HG03060 (cell line): Measurements from ENCODE around the gene GNB1.
"Not testable (repeated sequence)": the region's sequence is repeated elsewhere in the genome, so short reads cannot be mapped to it uniquely, and the experiment has no call there.

Source experiments
- ATAC-seq: cut with Tn5 transposase; IDR thresholded peaks from one replicate; pipeline ENCODE4 v1.9.1; 2021; ENCODE audit warnings: low read depth, moderate number of reproducible peaks; ENCODE audit not compliant: unreplicated experiment

Gene GNB1

DNA sequence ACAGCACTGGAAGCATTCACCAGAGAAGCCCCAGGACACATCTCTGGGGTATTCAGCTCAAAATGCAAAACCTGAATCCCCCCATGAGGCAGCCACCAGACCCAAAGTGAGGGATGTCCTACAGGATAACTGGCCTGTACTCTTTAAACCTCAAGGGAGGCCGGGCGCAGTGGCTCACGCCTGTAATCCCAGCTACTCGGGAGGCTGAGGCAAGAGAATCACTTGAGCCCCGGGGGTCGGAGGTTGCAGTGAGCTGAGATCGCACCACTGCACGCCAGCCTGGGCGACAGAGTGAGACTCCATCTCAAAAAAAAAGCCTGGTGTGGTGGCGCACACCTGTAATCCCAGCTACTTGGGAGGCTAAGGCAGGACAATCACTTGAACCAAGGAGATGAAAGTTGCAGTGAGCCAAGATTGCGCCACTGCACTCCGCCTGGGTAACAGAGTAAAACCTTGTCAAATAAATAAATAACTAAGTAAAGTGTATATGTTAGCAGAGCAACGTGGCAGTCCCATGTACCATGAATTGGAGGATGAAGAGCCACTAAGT lies 29.1 kb downstream of the GNB1 start:
- ATAC-seq: not testable (repeated sequence)

DNA sequence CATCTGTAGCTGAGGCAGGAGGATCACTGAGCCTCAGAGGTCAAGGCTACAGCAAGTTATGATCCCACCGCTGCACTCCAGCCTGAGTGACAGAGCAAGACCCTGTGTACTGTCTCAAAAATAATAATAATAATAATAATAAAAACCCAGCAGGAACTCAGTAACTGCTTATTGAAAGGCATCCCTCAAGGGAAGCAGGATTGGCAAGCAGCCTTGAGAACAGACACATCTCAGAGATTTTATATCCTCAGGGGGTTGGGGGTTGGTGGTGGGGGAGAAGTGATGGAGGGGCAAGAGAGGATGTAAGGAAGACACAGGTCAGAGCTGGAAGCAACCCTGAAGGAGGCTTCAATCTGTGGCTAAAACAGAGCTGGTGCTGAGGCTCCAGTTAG lies 29.6 kb downstream of the GNB1 start:
- ATAC-seq: no peak

DNA sequence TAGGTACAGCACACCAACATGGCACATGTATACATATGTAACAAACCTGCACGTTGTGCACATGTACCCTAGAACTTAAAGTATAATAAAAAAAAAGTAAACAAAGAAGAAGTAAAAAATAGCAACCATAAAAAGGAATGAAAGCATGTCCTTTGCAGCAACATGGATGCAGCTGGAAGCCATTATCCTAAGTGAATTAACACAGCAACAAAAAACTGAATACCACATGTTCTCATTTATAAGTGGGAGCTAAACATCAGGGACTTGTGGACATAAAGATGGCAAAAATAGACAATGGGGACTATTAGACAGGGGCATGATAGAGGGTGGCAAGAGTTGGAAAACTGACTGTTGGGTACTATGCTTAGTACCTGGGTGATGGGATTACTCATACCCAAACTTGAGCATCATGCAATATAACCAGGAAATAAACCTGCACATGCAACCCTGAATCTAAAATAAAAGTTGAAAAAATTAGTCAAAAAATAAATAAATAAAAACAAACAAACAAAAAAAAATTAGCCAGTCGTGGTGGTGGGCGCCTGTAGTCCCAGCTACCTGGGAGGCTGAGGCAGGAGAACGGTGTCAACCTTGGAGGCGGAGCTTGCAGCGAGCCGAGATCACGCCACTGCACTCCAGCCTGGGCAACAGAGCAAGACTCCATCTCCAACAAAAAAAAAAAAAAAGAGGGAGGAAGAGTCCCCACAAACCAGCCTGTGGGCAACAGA lies 30.8 kb downstream of the GNB1 start:
- ATAC-seq: not testable (repeated sequence)

DNA sequence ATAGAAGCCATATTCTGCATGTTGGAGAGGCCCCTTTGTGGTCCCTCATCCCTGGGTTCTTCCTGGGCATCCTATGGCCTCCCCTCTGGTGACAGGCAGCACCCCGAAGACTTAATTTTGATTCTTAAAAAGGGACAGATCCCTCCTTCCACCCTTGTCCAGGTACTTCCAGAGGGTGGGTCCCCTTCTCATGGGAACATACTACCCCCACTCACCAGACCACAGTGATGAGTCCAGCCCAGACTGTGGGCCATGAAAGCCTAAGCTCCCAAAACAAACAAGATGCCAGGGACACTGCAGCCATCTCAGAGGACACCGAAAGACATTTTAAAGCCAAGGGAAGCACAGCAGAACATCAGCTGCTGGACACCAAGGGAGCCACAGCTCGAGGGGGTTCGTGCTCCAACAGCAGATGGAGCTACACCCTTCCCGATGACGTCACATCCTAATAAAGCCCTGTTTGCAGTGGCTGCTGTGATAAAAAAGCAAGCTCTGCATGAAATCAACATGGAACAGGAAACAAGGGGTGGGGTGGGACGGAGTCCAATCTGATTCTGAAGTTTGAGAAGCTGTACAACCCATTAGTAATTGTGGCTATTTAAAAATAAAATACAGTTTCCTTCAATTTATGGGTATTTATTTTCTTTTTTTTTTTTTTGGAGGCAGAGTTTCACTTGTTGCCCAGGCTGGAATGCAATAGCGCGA lies 32.4 kb downstream of the GNB1 start:
- ATAC-seq: no peak

DNA sequence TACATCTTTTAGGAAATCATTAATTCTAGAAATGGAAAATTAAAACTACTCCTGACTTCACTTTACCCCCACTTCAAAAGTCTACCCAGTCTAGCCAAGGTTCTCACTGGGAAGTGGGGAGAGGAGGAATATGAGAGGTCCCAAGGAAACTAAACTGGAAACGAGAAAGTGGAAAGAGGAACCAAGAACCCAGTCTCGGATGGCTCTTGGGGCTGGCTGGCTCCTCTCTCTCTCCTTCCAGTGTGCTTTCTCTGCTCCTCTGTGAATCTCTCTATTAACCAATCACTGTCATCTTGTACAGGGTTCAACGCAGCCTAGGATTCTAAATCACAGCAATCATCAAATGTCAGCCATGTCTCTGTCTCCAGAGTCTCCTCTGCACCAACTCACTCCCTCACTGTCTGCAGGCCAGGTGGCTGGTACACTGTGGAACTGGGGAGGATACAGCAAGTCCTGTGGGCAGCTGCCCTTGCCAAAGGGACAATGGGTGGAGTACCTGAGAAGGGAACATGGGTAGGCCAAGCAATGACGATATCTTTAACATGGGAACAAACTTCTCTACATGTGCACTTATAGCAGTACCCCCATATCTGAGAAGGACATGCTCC lies 33.7 kb downstream of the GNB1 start:
- no peak for ATAC-seq

DNA sequence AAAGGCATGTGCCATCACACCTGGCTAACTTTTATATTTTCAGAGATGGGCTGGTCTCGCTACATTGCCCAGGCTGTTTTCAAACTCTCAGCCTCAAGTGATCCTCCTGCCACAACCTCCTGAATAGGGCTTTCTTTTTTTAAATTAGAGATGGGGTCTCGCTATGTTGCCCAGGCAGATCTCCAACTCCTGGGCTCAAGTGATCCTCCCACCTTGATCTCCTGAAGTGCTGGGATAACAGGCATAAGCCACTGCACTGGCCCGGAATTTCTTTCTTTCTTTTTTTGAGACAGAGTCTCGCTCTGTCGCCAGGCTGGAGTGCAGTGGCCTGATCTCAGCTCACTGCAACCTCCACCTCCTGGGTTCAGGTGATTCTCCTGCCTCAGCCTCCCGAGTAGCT lies 34.7 kb downstream of the GNB1 start:
- not testable (repeated sequence) for ATAC-seq

DNA sequence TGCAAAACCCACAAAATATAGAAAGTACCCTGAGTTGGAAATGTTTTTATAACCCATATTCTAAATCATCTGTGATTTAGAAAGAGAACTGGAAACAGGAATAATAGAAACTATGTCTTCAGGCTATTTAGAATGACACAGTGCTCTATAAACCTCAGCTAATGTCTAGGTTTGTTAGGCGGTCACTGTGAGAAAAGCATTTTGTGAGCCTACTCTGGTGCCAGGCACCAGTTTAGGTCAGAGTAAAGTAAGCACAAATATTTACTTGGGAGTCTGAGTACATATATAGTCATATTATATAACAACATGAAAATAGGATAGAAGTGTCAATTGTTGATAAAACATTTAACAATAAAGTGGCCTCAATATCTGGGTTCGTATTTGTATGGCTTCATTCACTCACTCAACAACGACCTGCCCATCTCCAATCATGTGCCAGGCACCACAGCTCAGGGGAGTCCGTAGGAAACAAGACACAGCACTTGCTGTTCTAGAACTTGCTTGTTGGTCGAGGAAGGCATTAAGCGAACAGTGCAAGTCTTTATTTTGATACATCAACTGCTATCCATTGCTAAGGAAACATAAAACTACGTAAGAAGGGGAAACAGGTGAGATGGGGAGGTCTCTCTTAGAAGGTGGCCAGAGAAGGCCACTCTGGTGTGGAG lies 37.2 kb downstream of the GNB1 start:
- no peak for ATAC-seq

DNA sequence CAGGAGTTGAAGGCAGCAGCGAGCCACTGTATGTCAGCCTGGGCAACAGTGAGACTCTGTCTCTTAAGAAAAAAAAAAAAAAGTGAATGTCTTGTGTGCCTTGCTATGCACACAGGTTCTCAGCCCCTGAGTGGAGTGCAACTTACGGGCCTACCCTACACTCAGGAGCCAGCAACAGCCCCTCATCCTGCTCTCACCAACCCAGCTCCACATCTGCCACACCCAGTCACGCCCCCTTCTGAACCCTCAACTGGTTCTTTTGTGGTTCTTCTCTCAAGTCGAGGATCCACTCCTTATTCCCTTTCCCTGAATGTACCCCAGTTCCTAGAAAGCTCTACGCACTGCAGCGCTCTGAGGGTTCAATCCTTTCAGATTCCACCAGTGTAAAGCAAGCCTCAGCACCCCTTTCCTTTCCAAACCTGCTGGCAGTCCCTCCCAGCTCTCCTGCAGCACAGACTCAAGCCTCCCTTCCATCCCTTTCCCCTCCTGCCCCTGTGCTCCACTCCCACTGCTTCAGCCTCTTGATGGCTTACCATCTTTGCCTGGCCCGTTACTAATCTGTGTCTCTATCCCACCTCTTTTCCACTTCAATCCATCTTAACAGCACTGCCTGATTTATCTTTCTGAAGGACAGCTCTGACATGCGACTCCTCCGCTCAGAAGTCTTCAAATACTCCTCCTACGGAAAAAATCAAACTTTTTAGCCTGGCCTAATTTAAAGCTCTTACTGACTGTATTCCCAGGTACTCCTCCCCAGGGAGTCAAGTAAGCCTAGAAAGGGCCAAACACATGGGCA lies 38.1 kb downstream of the GNB1 start:
- ATAC-seq: no peak

DNA sequence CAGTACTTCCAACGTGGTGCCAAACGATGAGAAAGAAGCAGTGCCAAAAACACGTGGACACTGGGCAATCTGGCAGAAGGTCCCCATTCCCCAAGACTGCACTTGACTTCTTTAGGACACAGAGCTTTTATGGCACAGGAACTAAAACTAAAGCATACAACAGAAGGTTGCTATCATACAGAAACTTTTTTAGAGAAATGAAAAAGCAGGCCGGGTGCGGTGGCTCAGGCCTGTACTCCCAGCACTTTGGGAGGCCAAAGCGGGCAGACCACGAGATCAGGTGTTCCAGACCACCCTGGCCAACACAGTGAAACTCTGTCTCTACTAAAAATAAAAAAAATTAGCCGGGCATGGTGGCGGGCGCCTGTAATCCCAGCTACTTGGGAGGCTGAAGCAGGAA lies 43.0 kb downstream of the GNB1 start:
- no peak for ATAC-seq

DNA sequence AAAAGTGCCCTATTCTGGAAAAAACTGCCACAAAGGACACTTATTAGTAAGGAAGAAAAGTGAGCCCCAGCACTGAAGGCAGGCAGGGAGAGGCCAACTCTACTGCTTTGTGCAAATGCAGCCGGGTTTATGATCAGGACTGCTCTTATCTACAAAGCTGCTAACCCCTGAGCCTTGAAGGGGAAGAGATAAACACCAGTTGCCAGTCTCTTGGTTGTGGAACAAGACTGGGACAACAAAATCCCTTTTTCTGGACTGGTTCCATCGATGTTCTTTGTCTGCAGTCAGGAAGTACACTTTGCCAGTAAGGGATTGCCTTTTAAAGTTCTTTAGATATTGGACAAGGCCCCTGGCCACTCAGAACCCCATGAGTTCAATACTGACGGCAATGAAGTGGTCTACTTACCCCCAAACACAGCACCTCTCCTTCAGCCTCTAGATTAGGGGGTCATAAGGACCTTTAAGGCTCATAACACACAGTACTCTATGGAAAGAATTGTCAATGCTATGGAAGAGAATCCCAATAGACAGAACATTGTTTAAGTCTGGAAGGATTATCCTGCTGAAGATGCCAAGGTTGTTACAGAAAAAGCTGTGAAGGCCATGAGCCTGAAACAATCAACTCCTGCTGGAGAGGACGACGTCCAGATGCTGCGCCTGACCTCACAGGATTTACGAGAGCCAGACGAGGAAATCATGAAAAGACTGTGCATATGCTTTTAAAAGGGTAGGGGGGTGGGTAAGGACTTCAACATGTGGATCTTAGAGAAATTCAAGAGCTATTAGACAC lies 43.6 kb downstream of the GNB1 start:
- no peak for ATAC-seq

DNA sequence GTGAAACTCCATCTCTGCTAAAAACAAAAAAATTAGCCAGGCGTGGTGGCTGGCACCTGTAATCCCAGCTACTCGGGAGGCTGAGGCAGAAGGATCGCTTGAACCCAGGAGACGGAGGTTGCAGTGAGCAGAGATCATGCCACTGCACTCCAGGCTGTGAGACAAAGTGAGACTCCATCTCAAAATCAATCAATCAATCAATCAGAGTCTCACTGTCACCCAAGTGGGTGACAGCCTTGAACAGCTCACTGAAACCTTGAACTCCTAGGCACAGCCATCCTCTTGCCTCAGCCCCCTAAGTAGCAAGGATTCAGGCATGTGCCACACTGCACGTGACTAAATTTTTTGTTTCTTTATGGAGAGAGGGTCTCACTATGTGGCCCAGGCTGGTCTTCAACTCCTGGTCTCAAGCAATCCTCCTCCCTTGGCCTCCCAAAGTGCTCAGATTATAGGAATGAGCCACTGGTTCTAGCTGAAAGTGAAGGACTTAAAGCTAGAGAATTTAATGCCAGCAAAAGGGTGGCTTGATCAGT lies 44.4 kb downstream of the GNB1 start:
- ATAC-seq: no peak

DNA sequence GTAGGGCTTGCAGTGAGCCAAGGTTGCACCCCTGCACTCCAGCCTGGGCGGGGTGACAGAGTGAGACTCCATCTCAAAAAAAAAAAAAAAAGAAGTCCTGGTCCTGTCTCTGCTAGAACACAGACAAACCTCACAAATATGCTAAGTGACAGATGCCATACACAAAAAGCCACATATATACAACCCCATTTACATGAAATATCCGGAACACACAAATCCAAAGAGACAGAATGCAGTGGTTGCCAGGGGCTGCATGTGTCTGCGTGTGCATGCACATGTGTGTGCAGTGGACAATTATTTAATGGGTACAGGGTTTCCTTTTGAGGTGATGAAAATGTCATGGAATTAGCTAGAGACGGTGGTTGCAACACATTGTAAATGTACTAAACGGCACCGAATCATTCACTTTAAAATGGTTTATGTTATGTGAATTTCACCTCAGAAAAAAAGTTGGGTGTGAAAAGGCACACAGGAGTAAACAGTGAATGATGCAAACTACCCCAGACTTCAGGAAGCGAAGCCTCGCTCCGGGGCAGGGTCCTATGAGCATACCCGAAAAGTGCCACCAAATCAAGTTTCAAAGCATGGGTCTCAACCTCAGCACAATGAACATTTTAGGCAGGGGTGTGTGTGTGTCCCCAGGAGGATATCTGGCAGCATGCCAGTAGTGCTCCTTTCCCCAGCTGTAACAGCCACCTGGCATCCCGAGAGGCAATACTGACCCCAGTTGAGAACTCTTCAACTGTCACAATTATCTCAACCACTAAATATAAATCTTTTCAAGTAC lies 48.3 kb downstream of the GNB1 start:
- ATAC-seq: no peak

DNA sequence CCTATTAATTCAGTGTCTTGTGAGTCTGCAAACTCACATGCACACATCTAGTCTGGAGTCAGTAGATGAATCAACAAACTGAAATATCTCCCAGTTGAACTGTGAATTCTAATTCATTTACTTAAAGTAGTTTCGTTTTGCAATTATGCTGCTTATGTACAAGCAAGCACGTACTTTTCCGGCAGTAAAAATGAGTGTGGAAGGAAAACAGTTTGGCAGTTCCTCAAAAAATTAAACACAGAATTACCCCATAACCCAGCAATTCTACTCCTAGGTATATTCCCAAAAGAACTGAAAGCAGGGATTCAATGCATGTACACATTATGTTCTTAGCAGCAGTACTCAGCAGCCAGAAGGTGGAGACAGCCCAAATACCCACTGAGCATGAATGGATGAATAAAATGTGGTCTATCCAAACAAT lies 49.3 kb downstream of the GNB1 start:
- no peak for ATAC-seq

DNA sequence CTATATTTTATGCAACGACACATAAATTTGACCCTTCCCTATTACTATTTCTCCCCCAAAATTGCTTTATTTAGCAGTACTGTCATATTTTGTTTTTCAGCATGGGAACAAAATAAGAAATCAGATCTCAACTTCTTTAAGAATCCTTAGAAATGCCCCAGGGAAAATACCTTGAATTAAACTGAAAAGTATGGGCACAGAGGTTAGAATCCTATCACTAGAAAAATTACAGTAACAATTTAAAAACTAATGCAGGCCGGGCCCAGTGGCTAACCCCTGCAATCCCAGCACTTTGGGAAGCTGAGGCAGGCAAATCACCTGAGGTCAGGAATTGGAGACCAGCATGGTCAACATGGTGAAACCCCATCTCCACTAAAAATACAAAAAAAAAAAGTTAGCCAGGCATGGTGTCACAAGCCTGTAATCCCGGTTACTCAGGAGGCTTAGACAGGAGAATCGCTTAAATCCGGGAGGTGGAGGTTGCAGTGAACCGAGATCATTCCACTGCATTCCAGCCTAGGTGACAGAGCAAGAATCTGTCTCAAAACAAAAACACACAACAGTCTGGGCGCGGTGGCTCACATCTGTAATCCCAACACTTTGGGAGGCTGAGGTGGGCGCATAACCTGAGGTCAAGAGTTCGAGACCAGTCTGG lies 51.4 kb downstream of the GNB1 start:
- no peak for ATAC-seq

DNA sequence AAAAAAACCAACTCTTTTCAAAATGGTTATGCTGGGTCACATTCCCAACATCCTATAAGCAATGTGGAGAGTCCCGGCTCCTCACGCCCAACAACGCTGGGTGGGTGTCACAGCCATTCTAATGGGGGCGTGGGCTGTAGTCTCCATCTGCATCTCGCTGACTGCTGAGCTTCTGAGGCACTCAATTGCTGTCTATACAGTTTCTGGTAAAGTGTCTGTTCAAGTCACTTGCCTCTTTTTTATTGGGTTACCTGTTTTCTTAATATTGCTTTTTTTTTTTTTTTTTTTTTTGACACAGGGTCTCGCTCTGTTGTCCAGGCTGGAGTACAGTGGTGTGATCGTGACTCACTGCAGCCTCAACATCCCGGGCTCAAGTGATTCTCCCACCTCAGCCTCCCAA lies 54.8 kb downstream of the GNB1 start:
- no peak for ATAC-seq

DNA sequence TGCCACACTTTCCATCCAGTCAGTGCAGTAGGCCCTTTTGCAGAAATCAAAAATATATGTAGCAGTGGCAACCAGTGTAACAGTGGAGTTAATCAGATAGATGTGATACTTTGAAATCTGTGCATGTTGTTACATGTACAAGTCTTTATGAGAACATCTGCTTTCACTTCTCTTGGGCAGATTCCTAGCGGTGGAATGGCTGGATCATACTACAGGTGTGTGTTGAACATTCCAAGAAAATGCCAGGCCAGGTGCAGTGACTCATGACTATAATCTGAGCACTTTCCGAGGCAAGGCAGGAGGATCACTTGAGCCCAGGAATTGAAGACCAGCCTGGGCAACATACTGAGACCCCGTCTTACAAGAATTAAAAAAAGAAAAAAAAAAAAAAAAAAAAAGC lies 55.3 kb downstream of the GNB1 start:
- ATAC-seq: no peak

DNA sequence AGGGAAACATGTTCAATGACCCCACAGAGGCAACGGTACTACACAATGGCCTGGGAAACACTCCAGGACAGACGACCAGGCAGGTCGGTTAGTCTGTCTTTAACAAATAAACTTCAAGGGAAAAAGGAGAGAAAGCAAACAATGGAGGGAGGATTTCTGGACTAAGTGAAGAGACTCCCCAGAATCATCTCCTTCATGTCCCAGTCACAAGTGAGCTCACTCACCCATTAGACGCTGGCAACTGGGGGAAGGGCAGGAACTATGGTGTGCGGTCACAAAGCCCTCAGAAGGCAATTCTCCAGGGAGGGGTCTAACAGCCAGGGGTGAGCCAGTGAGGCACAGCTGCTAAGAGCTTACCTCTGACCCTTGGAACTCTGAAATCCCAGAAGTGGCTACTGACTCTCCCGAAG lies 57.0 kb downstream of the GNB1 start:
- no peak for ATAC-seq

DNA sequence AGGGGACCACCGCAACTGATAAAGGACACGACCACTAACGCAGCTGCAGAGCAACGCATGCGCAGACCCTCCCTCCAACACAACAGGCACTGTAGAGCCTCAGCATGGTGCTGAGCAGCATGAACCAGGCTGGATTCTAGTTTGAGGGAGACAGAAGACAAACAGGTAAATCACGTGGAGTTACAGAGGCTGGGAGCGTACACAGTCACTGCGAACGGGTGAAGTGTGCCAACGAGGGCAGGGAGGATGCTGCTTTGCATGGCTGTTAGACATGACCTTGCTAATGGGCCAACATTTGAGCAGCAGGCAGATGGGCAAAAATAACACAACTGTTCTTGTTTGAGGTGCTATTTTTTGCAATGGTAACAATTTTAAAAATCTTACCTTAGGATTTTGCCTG lies 57.4 kb downstream of the GNB1 start:
- no peak for ATAC-seq
